SK-N-SH (cell line): ENCODE data around the gene ERVW-1. TPM values are rescaled to one million over a fixed set of nuclear protein-coding genes. Genes with fewer than 3 reads are reported as not detected.

Experiments
- CTCF ChIA-PET: fragments of 300-600, 350-600 bp; formaldehyde crosslinking; extraction: SDS; loops from one replicate; lab custom pipeline; 2021; lab: Yijun Ruan, JAX
- POLR2A ChIA-PET: fragments of 350-600 bp; sonication (Branson Sonifier 250); formaldehyde crosslinking; extraction: SDS; loops from one replicate; lab custom pipeline; 2020; ENCODE audit warnings: antibody characterized with exemption, inconsistent platforms; lab: Yijun Ruan, JAX
- DNase-seq: peaks from one replicate; pipeline ENCODE4 v3.0.0; 2012
- H2AFZ ChIP-seq: fragments of 200-600 bp; sonication (generic); 2 replicates; pipeline ENCODE4 v1.8.1; 2016; ENCODE audit warnings: antibody characterized with exemption, mild to moderate bottlenecking, low read depth
- H3F3A ChIP-seq: fragments of 200-600 bp; sonication (generic); replicated peaks from 2 replicates; pipeline ENCODE3; 2016; ENCODE audit warnings: antibody characterized with exemption, mild to moderate bottlenecking; ENCODE audit not compliant: insufficient read depth
- H3K27ac ChIP-seq, 2 experiments: fragments of 200-500 bp in 1 of 2; fragments of 200-600 bp in 1 of 2; sonication (Bioruptor generic) in 1 of 2; sonication (generic), shearing (Covaris generic) in 1 of 2; 2 replicates each; pipeline versions ENCODE4 v1.5.1 to v1.6.1; 2014 to 2016; ENCODE audit warnings: low read depth in 2 of 2, inconsistent platforms in 1 of 2, low read length in 1 of 2, mild to moderate bottlenecking in 1 of 2, mixed read lengths in 1 of 2
- H3K27me3 ChIP-seq: fragments of 200-600 bp; sonication (generic), shearing (Covaris generic); 2 replicates; pipeline ENCODE4 v1.6.1; 2016; ENCODE audit warnings: mixed run types; ENCODE audit not compliant: insufficient read depth
- H3K36me3 ChIP-seq, 2 experiments: fragments of 200-500 bp in 1 of 2; fragments of 200-600 bp in 1 of 2; sonication (Bioruptor generic) in 1 of 2; sonication (generic) in 1 of 2; replicated peaks in 1 of 2; 2 replicates each; pipeline versions ENCODE3 to v1.5.1; 2014 to 2016; ENCODE audit warnings: low read length in 1 of 2, mild to moderate bottlenecking in 1 of 2; ENCODE audit not compliant: insufficient read depth in 2 of 2, control insufficient read depth in 1 of 2
- H3K4me1 ChIP-seq, 2 experiments: fragments of 200-500 bp in 1 of 2; fragments of 200-600 bp in 1 of 2; sonication (Bioruptor generic) in 1 of 2; sonication (generic), shearing (Covaris generic) in 1 of 2; 2 replicates each; pipeline versions ENCODE4 v1.5.1 to v1.6.1; 2014 to 2016; ENCODE audit warnings: low read depth in 1 of 2, low read length in 1 of 2, mixed run types in 1 of 2; ENCODE audit not compliant: insufficient read depth in 2 of 2, control insufficient read depth in 1 of 2
- H3K4me2 ChIP-seq: fragments of 200-600 bp; sonication (generic), shearing (Covaris generic); 2 replicates; pipeline ENCODE4 v1.6.1; 2017; ENCODE audit warnings: mixed run types
- H3K4me3 ChIP-seq, 2 experiments: fragments of 200-500 bp in 1 of 2; fragments of 200-600 bp in 1 of 2; sonication (Bioruptor generic) in 1 of 2; sonication (generic), shearing (Covaris generic) in 1 of 2; 2 replicates each; pipeline versions ENCODE4 v1.5.1 to v1.8.1; 2014 to 2016; ENCODE audit warnings: low read depth in 2 of 2, inconsistent platforms in 1 of 2, low read length in 1 of 2, mild to moderate bottlenecking in 1 of 2, mixed read lengths in 1 of 2, moderate library complexity in 1 of 2
- H3K79me2 ChIP-seq: fragments of 200-600 bp; sonication (generic); 2 replicates; pipeline ENCODE4 v1.8.1; 2017; ENCODE audit warnings: mild to moderate bottlenecking; ENCODE audit not compliant: insufficient read depth
- H3K9ac ChIP-seq: fragments of 200-600 bp; sonication (generic); 2 replicates; pipeline ENCODE4 v1.6.1; 2017; ENCODE audit warnings: mixed run types
- H3K9me2 ChIP-seq: fragments of 200-600 bp; sonication (generic); 2 replicates; pipeline ENCODE4 v1.6.1; 2017; ENCODE audit warnings: mixed run types
- H3K9me3 ChIP-seq: fragments of 200-600 bp; sonication (generic); 2 replicates; pipeline ENCODE4 v1.6.1; 2017; ENCODE audit warnings: mixed run types, mild to moderate bottlenecking, moderate library complexity
- H4K20me1 ChIP-seq: fragments of 200-600 bp; sonication (generic); 2 replicates; pipeline ENCODE4 v1.6.1; 2017; ENCODE audit warnings: mild to moderate bottlenecking, mixed run types; ENCODE audit not compliant: insufficient read depth
- CHD2 ChIP-seq: fragments of 150-350 bp; IDR thresholded peaks from 2 replicates; pipeline ENCODE4 v1.6.1; 2018; ENCODE audit warnings: low read length; ENCODE audit not compliant: partially characterized antibody
- FOSL2 ChIP-seq: IDR thresholded peaks from 2 replicates; pipeline ENCODE4 v1.4.0; 2012; ENCODE audit warnings: low read depth, mild to moderate bottlenecking, moderate library complexity, borderline replicate concordance
- FOXJ3 ChIP-seq: sonication (generic); formaldehyde crosslinking; IDR thresholded peaks from 2 replicates; pipeline ENCODE4 v1.5.1; 2020; ENCODE audit warnings: mild to moderate bottlenecking, missing genetic modification reagents
- FOXM1 ChIP-seq: IDR thresholded peaks from 2 replicates; pipeline ENCODE4 v1.4.0; 2012; ENCODE audit warnings: low read depth, mild to moderate bottlenecking
- GATA2 ChIP-seq: sonication (generic); formaldehyde crosslinking; IDR thresholded peaks from 2 replicates; pipeline ENCODE4 v1.5.0; 2020; ENCODE audit warnings: mild to moderate bottlenecking, missing genetic modification reagents
- JUND ChIP-seq: IDR thresholded peaks from 2 replicates; pipeline ENCODE4 v1.4.0; 2012
- MEF2A ChIP-seq: IDR thresholded peaks from 2 replicates; pipeline ENCODE4 v1.4.0; 2012; ENCODE audit warnings: low read depth, borderline replicate concordance
- NFIC ChIP-seq: IDR thresholded peaks from 2 replicates; pipeline ENCODE4 v1.4.0; 2012; ENCODE audit warnings: borderline replicate concordance
- PBX3 ChIP-seq: IDR thresholded peaks from 2 replicates; pipeline ENCODE4; 2012
- POLR2AphosphoS5 ChIP-seq: IDR thresholded peaks from 2 replicates; pipeline ENCODE4 v1.6.1; 2012; ENCODE audit warnings: low read depth, low read length
- RXRA ChIP-seq: IDR thresholded peaks from 2 replicates; pipeline ENCODE4 v1.4.0; 2012; ENCODE audit warnings: low read depth, mild to moderate bottlenecking, borderline replicate concordance
- SIN3A ChIP-seq: IDR thresholded peaks from 2 replicates; pipeline ENCODE4 v1.6.1; 2012; ENCODE audit warnings: low read depth, mild to moderate bottlenecking, low read length, moderate library complexity, borderline replicate concordance
- SMC3 ChIP-seq: IDR thresholded peaks from 2 replicates; pipeline ENCODE4 v1.6.1; 2012; ENCODE audit warnings: low read depth, low read length, improper control_type of control experiment
- USF1 ChIP-seq: IDR thresholded peaks from 2 replicates; pipeline ENCODE4 v1.4.0; 2012; ENCODE audit warnings: low read depth, borderline replicate concordance
- YY1 ChIP-seq: IDR thresholded peaks from 2 replicates; pipeline ENCODE4 v1.4.0; 2012; ENCODE audit warnings: low read depth, mild to moderate bottlenecking
- WGBS: methylation state at CpG from one replicate; pipeline ENCODE4 v1.1.6; 2017; ENCODE audit warnings: low lambda C conversion rate; 5-methylcytosine and 5-hydroxymethylcytosine counted together
- polyA plus RNA-seq, 3 experiments: library from polyadenylated mRNA; depleted of rRNA; stranded (reverse); fragments of >200 nt; gene quantifications; 2 replicates each; pipeline ENCODE4 v1.2.3, GENCODE V29; 2012
- TF ChIP-seq, protein P1 (sequence below): fragments of 200-600 bp; sonication (generic); IDR thresholded peaks from 2 replicates; pipeline ENCODE4 v1.6.1; 2017; ENCODE audit warnings: antibody characterized with exemption, mild to moderate bottlenecking, moderate library complexity
- TF ChIP-seq, protein P2 (sequence below): fragments of 150-350 bp; IDR thresholded peaks from 2 replicates; pipeline ENCODE4 v1.6.1; 2016; ENCODE audit warnings: mild to moderate bottlenecking, low read depth, low read length

Gene ERVW-1
- polyA plus RNA-seq, 1 of the 3 experiments (the other 2 are of a cell fraction) = not detected

DNA sequence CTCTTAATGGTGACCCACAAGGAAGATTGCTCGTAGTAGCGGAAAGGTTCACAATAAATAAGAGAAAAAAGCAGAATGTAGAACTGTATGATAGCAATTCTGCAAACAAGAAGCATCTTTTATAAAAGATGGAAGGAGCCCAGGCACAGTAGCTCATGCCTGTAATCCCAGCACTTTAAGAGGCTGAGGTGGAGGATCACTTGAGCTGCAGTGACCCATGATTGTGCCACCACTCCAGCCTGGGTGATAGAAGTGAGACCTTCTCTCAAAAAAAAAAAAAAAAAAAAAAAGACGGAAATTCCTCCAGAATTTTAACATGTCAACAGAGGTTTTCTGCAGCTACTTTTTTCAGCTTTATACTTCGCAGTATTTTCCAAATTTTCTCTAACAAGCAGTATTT, 17.2 kb downstream of the ERVW-1 start:
- Histone ChIP-seq H3F3A (peaks cover 16% of the 10 kb centered on the region), H3K4me3 (no peak overlapping the region), H3K4me2 (no peak overlapping the region), H4K20me1 (no peaks in the 10 kb centered on the region), H3K9ac (no peak overlapping the region), H3K9me2 (no peaks in the 10 kb centered on the region), H3K36me3 (peaks cover 15 to 32% of the 10 kb centered on the region in 2 experiments), H3K27me3 (no peaks in the 10 kb centered on the region), H3K27ac (no peak overlapping the region), H3K4me1 (peaks cover 0 to 4% of the 10 kb centered on the region in 2 experiments; a peak in 3 of 4 replicates), H2AFZ (no peak overlapping the region), H3K79me2 (no peaks in the 10 kb centered on the region), H3K9me3 (no peaks in the 10 kb centered on the region)
- no peak for DNase-seq
- TF ChIP-seq USF1 (no peak), POLR2AphosphoS5 (no peak), JUND (no peak), SIN3A (no peak), MEF2A (no peak), FOXJ3 (CRISPR knock-in tag) (no peak), FOXM1 (no peak), RXRA (no peak), YY1 (no peak), CHD2 (no peak), PBX3 (no peak), NFIC (no peak), GATA2 (CRISPR knock-in tag) (no peak), SMC3 (no peak), FOSL2 (no peak)
- TF ChIP-seq, protein P1, sequence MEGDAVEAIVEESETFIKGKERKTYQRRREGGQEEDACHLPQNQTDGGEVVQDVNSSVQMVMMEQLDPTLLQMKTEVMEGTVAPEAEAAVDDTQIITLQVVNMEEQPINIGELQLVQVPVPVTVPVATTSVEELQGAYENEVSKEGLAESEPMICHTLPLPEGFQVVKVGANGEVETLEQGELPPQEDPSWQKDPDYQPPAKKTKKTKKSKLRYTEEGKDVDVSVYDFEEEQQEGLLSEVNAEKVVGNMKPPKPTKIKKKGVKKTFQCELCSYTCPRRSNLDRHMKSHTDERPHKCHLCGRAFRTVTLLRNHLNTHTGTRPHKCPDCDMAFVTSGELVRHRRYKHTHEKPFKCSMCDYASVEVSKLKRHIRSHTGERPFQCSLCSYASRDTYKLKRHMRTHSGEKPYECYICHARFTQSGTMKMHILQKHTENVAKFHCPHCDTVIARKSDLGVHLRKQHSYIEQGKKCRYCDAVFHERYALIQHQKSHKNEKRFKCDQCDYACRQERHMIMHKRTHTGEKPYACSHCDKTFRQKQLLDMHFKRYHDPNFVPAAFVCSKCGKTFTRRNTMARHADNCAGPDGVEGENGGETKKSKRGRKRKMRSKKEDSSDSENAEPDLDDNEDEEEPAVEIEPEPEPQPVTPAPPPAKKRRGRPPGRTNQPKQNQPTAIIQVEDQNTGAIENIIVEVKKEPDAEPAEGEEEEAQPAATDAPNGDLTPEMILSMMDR = no peak
- TF ChIP-seq, protein P2, sequence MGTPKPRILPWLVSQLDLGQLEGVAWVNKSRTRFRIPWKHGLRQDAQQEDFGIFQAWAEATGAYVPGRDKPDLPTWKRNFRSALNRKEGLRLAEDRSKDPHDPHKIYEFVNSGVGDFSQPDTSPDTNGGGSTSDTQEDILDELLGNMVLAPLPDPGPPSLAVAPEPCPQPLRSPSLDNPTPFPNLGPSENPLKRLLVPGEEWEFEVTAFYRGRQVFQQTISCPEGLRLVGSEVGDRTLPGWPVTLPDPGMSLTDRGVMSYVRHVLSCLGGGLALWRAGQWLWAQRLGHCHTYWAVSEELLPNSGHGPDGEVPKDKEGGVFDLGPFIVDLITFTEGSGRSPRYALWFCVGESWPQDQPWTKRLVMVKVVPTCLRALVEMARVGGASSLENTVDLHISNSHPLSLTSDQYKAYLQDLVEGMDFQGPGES = no peak
- ChIA-PET CTCF (interaction anchor here (0.8 to 6.4 kb wide), 36 partner anchors 9 to 593 kb away, joined by 3 to 66 read pairs (median 5); partner anchors contain the start of genes ANKIB1, CYP51A1, ERVW-1 and GATAD1), POLR2A (interaction anchor here (1.7 kb wide), 1 partner anchor 12 kb away, joined by 3 read pairs; no protein-coding TSS in a partner anchor)
- 97% methylated on average over 4 of the region's 4 CpGs for WGBS
